Vagina (tissue), 2 donors: ENCODE data around the gene HOXA10. TPM values are rescaled to one million over a fixed set of nuclear protein-coding genes. Genes with fewer than 3 reads are reported as not detected.
A peak's percentile ranks its signal among the peaks of the same experiment; 100 is the strongest.

Experiments used
- DNase-seq, 2 donors: peaks; one replicate each; pipeline ENCODE4 v3.0.0-alpha.2; 2017; ENCODE audit errors: extremely low spot score in 2 of 2
- H3K27ac ChIP-seq: fragments of 200-600 bp; sonication (generic); one replicate; pipeline ENCODE4 v1.5.1; 2019
- H3K27me3 ChIP-seq: fragments of 200-600 bp; sonication (generic); one replicate; pipeline ENCODE4 v1.5.1; 2019
- H3K36me3 ChIP-seq, 2 donors: fragments of 200-600 bp; sonication (generic); one replicate each; pipeline ENCODE4 v1.5.1; 2017 to 2019
- H3K4me1 ChIP-seq: fragments of 200-600 bp; sonication (generic); one replicate; pipeline ENCODE4 v1.5.1; 2019
- H3K4me3 ChIP-seq, 2 donors: fragments of 200-600 bp; sonication (generic); 1 replicate in 1 of 2; 2 replicates in 1 of 2; pipeline ENCODE4 v1.5.1; 2016 to 2019
- H3K9me3 ChIP-seq: fragments of 200-600 bp; sonication (generic); one replicate; pipeline ENCODE4 v1.5.1; 2019
- CTCF ChIP-seq, 3 experiments: fragments of 450-650 bp in 2 of 3; fragments of 200-600 bp in 1 of 3; sonication (generic) in 1 of 3; IDR thresholded peaks; one replicate each; pipeline ENCODE4 v1.5.1; 2017 to 2019; ENCODE audit warnings: antibody characterized with exemption in 3 of 3, mild to moderate bottlenecking in 2 of 3, moderate library complexity in 2 of 3
- POLR2A ChIP-seq, 2 donors: fragments of 450-650 bp; IDR thresholded peaks; one replicate each; pipeline ENCODE4 v1.6.1; 2017; ENCODE audit warnings: antibody characterized with exemption in 2 of 2, mild to moderate bottlenecking in 2 of 2, moderate library complexity in 2 of 2
- POLR2AphosphoS5 ChIP-seq, 2 donors: sonication (generic); formaldehyde crosslinking; IDR thresholded peaks; one replicate each; pipeline ENCODE4 v1.9.0; 2017; ENCODE audit warnings: antibody characterized with exemption in 2 of 2, mild to moderate bottlenecking in 2 of 2, low read depth in 1 of 2; ENCODE audit not compliant: insufficient read depth in 1 of 2
- intact Hi-C: fragments of 100-400 bp; cut with DNase I; formaldehyde crosslinking; loops from one replicate; pipeline ENCODE4 v1.15.1; 2023
- total RNA-seq: library from RNA; depleted of rRNA; stranded (reverse); fragments of >200 nt; gene quantifications from one replicate; pipeline ENCODE4 v1.2.3, GENCODE V29; 2016

HOXA10 gene
- total RNA-seq, 1 donor from 2014 or later, result 19.2 TPM

- H3K4me3 ChIP-seq, result no peak overlapping the region
- H3K9me3 ChIP-seq, result no peaks in the 10 kb centered on the region
- peak in 1 of 2 donors; percentile 70 for DNase-seq
- peaks cover 29% of the 10 kb centered on the region for H3K4me1 ChIP-seq
- intact Hi-C loops, result no loop called here
- H3K27me3 ChIP-seq, result no peaks in the 10 kb centered on the region
- no peak overlapping the region for H3K27ac ChIP-seq
- TF ChIP-seq CTCF (IDR thresholded peaks at IDR 0.05), result peak in 1 of 3 experiments; percentile 31
- TF ChIP-seq POLR2AphosphoS5 (IDR thresholded peaks at IDR 0.05; ENCODE audit: insufficient read depth in 1 of 2, low read depth in 1 of 2), result no peak
- no peak for TF ChIP-seq POLR2A (IDR thresholded peaks at IDR 0.05)
- H3K36me3 ChIP-seq, result peaks cover 0 to 11% of the 10 kb centered on the region in 2 donors
Measured at GRCh38 chr7:27143950-27144780, 30.0 kb downstream of the HOXA10 start.

GRCh38 chr7:27143023-27143949 lies 30.8 kb downstream of the HOXA10 start, which contains the start of gene HOXA5:
HOXA5 (minus strand) TSS chr7:27143681; CDS start chr7:27143607, 74 bp downstream.
- intact Hi-C loops, result no loop called here
- peak within 1 kb of the TSS; percentile 34 for H3K27ac ChIP-seq
- H3K9me3 ChIP-seq, result no peaks in the 10 kb centered on the region
- peak in 1 of 2 donors; percentile 88 for DNase-seq
- TF ChIP-seq CTCF (IDR thresholded peaks at IDR 0.05) (peak in 2 of 3 experiments; percentile 26 to 37), POLR2AphosphoS5 (IDR thresholded peaks at IDR 0.05; ENCODE audit: insufficient read depth in 1 of 2, low read depth in 1 of 2) (peak; percentile 14 to 55), POLR2A (IDR thresholded peaks at IDR 0.05) (no peak)
- peaks cover 0 to 11% of the 10 kb centered on the region in 2 donors for H3K36me3 ChIP-seq
- peaks cover 20% of the 10 kb centered on the region for H3K4me1 ChIP-seq
- H3K4me3 ChIP-seq, result peak within 1 kb of the TSS; percentile 7 to 41
- H3K27me3 ChIP-seq, result no peaks in the 10 kb centered on the region

- H3K4me1 ChIP-seq, result peaks cover 13% of the 10 kb centered on the region
- H3K36me3 ChIP-seq, result peaks cover 0 to 11% of the 10 kb centered on the region in 2 donors
- H3K27me3 ChIP-seq, result no peaks in the 10 kb centered on the region
- TF ChIP-seq POLR2AphosphoS5 (IDR thresholded peaks at IDR 0.05; ENCODE audit: insufficient read depth in 1 of 2, low read depth in 1 of 2) (no peak), CTCF (IDR thresholded peaks at IDR 0.05) (no peak), POLR2A (IDR thresholded peaks at IDR 0.05) (no peak)
- H3K27ac ChIP-seq, result peak overlapping the region; percentile 34
- DNase-seq, result peak in 1 of 2 donors; percentile 58
- intact Hi-C loops, result no loop called here
- H3K4me3 ChIP-seq, result peak overlapping the region; percentile 7 to 41
- no peaks in the 10 kb centered on the region for H3K9me3 ChIP-seq
Measured at GRCh38 chr7:27142580-27143022, 31.5 kb downstream of the HOXA10 start.

GRCh38 chr7:27141923-27142579 lies 32.1 kb downstream of the HOXA10 start:
- intact Hi-C loops, result no loop called here
- Histone ChIP-seq H3K27ac (no peak overlapping the region), H3K36me3 (peaks cover 0 to 11% of the 10 kb centered on the region in 2 donors), H3K4me3 (peak overlapping the region in 1 of 2 donors; percentile 41), H3K4me1 (peaks cover 8% of the 10 kb centered on the region), H3K9me3 (no peaks in the 10 kb centered on the region), H3K27me3 (no peaks in the 10 kb centered on the region)
- DNase-seq, result no peak
- TF ChIP-seq POLR2A (IDR thresholded peaks at IDR 0.05), result no peak
- no peak for TF ChIP-seq POLR2AphosphoS5 (IDR thresholded peaks at IDR 0.05; ENCODE audit: insufficient read depth in 1 of 2, low read depth in 1 of 2)
- no peak for TF ChIP-seq CTCF (IDR thresholded peaks at IDR 0.05)
